Smooth muscle cell (in vitro differentiated cells): ENCODE results near the gene HOXB6. TPM values are rescaled to one million over a fixed set of nuclear protein-coding genes. Genes with fewer than 3 reads are reported as not detected.

Experiments
- DNase-seq: peaks from one replicate; lab custom pipeline; 2025; ENCODE audit not compliant: unreplicated experiment; lab: John Stamatoyannopoulos, UW
- H2AFZ ChIP-seq: fragments of 200-600 bp; sonication (generic); 2 replicates; pipeline ENCODE4 v1.6.0; 2016; ENCODE audit warnings: antibody characterized with exemption, low read depth, mild to moderate bottlenecking
- H3F3A ChIP-seq: fragments of 200-600 bp; sonication (generic); 2 replicates; pipeline ENCODE4 v1.6.0; 2017; ENCODE audit warnings: antibody characterized with exemption, low read depth
- H3K27ac ChIP-seq: fragments of 200-600 bp; sonication (generic); 2 replicates; pipeline ENCODE4 v1.5.1; 2016; ENCODE audit warnings: low read depth, mild to moderate bottlenecking
- H3K27me3 ChIP-seq: fragments of 200-600 bp; sonication (generic); 2 replicates; pipeline ENCODE4 v1.6.1; 2016; ENCODE audit warnings: low read depth, mild to moderate bottlenecking
- H3K36me3 ChIP-seq: fragments of 200-600 bp; sonication (generic); 2 replicates; pipeline ENCODE4 v1.5.1; 2016; ENCODE audit warnings: low read depth
- H3K4me1 ChIP-seq: fragments of 200-600 bp; sonication (generic); 2 replicates; pipeline ENCODE4 v1.5.1; 2016; ENCODE audit warnings: low read depth
- H3K4me2 ChIP-seq: fragments of 200-600 bp; sonication (generic); 2 replicates; pipeline ENCODE4 v1.6.0; 2016; ENCODE audit warnings: mild to moderate bottlenecking
- H3K4me3 ChIP-seq: fragments of 200-600 bp; sonication (generic); 2 replicates; pipeline ENCODE4 v1.5.1; 2016; ENCODE audit warnings: mild to moderate bottlenecking
- H3K79me2 ChIP-seq: fragments of 200-600 bp; sonication (generic); 2 replicates; pipeline ENCODE4 v1.6.0; 2016; ENCODE audit warnings: low read depth, mild to moderate bottlenecking
- H3K9ac ChIP-seq: fragments of 200-600 bp; sonication (generic); 2 replicates; pipeline ENCODE4 v1.6.0; 2016; ENCODE audit warnings: low read depth
- H3K9me3 ChIP-seq: fragments of 200-600 bp; sonication (generic); replicated peaks from 2 replicates; pipeline ENCODE4 v1.5.1; 2016; ENCODE audit warnings: low read depth
- H4K20me1 ChIP-seq: fragments of 200-600 bp; sonication (generic); 2 replicates; pipeline ENCODE4 v1.6.0; 2016; ENCODE audit warnings: low read depth
- CTCF ChIP-seq: fragments of 200-600 bp; sonication (generic); IDR thresholded peaks from 2 replicates; pipeline ENCODE4 v1.5.1; 2017; ENCODE audit warnings: borderline replicate concordance, mild to moderate bottlenecking, antibody characterized with exemption; ENCODE audit not compliant: insufficient read depth, poor library complexity, severe bottlenecking
- WGBS: methylation state at CpG from one replicate; pipeline ENCODE4 v1.1.7; 2016; ENCODE audit warnings: low lambda C conversion rate; 5-methylcytosine and 5-hydroxymethylcytosine counted together
- polyA plus RNA-seq: library from polyadenylated mRNA; unstranded; fragments of >200 nt; fragmentation: Nextera tagmentation; extraction: Ambion mirVana; gene quantifications from 2 replicates; pipeline ENCODE4 v1.2.1, GENCODE V29; 2016
- total RNA-seq: library from RNA; depleted of rRNA; stranded (reverse); fragments of >200 nt; gene quantifications from 2 replicates; pipeline ENCODE4 v1.2.3, GENCODE V29; 2014

HOXB6 gene
- total and polyA plus RNA-seq, 2 experiments from 2014 or later, result 6.3 to 9.3 TPM

- H3K9me3 ChIP-seq, result no peaks in the 10 kb centered on the region
- TF ChIP-seq CTCF, result no peak
- peak overlapping the region; percentile 80 for H3K9ac ChIP-seq
- H2AFZ ChIP-seq, result no peak overlapping the region
- peaks cover 14% of the 10 kb centered on the region for H4K20me1 ChIP-seq
- peaks cover 33% of the 10 kb centered on the region for H3F3A ChIP-seq
- peaks cover 92% of the 10 kb centered on the region for H3K79me2 ChIP-seq
- H3K36me3 ChIP-seq, result no peaks in the 10 kb centered on the region
- H3K4me3 ChIP-seq, result peak overlapping the region; percentile 55
- H3K4me2 ChIP-seq, result peak overlapping the region; percentile 92
- no peaks in the 10 kb centered on the region for H3K27me3 ChIP-seq
- no peak for DNase-seq
- 20% methylated on average over 6 of the region's 6 CpGs for WGBS
- H3K4me1 ChIP-seq, result peaks cover 7% of the 10 kb centered on the region
- peak overlapping the region; percentile 92 for H3K27ac ChIP-seq
These were observed 40.2 kb upstream of the HOXB6 start for GRCh38 chr17:48644910-48645557.

GRCh38 chr17:48644159-48644558 lies 39.4 kb upstream of the HOXB6 start:
- peak overlapping the region; percentile 92 for H3K4me2 ChIP-seq
- H3K4me3 ChIP-seq, result peak overlapping the region; percentile 55

GRCh38 chr17:48643697-48644012 lies 38.9 kb upstream of the HOXB6 start:
- no peak for DNase-seq
- Histone ChIP-seq H3K27ac (peak overlapping the region; percentile 92), H3K27me3 (no peaks in the 10 kb centered on the region), H3K9ac (peak overlapping the region; percentile 10), H3K4me3 (peak overlapping the region; percentile 55), H3K36me3 (no peaks in the 10 kb centered on the region), H3K4me2 (peak overlapping the region; percentile 92), H4K20me1 (peaks cover 4% of the 10 kb centered on the region), H3F3A (peaks cover 36% of the 10 kb centered on the region), H3K79me2 (peaks cover 92% of the 10 kb centered on the region), H3K4me1 (peaks cover 7% of the 10 kb centered on the region), H3K9me3 (no peaks in the 10 kb centered on the region), H2AFZ (no peak overlapping the region)
- no peak for TF ChIP-seq CTCF

More at GRCh38 chr17:48644159-48644558, 39.4 kb upstream of the HOXB6 start:
- H4K20me1 ChIP-seq, result peaks cover 9% of the 10 kb centered on the region
- H3K4me1 ChIP-seq, result peaks cover 7% of the 10 kb centered on the region
- peak overlapping the region; percentile 92 for H3K27ac ChIP-seq
- peak overlapping the region; percentile 10 for H3K9ac ChIP-seq
- no peaks in the 10 kb centered on the region for H3K9me3 ChIP-seq
- peaks cover 92% of the 10 kb centered on the region for H3K79me2 ChIP-seq
- no peak overlapping the region for H2AFZ ChIP-seq
- peaks cover 33% of the 10 kb centered on the region for H3F3A ChIP-seq
- WGBS, result 57% methylated on average over 1 of the region's 1 CpG
- no peak for TF ChIP-seq CTCF
- H3K36me3 ChIP-seq, result no peaks in the 10 kb centered on the region
- H3K27me3 ChIP-seq, result no peaks in the 10 kb centered on the region
- DNase-seq, result no peak
